ENCODE measurements around the gene SLC39A3.

DNA sequence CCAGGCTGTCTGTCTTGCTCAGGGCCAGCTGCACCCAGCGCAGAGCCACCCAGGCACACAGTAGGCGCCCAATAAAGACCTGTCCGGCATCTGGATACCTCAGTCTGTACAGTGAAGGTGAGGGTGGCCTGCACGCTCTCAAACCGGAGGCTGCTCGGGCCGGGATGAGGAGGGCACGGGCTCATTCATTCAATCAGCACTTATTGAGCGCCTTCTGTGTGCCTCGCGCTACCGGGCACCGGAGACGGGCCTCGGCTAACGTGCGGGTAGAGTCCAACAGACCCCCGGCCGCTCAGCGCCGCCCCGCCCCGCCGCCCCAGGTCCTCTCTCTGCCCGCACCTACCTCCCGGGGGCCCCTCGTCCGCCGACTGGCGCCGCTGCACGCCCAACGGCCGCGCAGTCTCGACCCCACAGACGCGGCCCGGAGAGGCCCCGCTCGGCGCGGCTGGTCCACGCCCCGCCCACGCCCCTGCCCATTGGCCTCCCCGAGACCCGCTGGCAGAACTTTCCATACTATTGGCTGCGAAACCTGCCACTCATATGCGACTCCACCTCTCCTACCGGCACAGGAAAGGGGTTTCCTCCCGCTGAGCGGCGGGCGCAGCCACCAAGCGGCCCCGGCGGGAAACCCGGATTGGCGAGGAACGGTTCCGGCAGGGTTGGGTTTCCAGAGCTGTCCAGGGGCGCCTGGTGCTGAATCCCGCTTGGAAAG lies at the start of gene SLC39A3:
- TF ChIP-seq CTCF (conservative IDR thresholded peaks at IDR 0.05; ENCODE audit: low read depth, low read length) (no peak), EZH2 (IDR thresholded peaks at IDR 0.05; ENCODE audit: low read length, unreplicated experiment) (no peak), EZH2phosphoT487 (IDR thresholded peaks at IDR 0.05; ENCODE audit: borderline replicate concordance, low read length) (no peak)
